SJSA1 (cell line): ENCODE measurements around the gene TRIM62. TPM values are rescaled to one million over a fixed set of nuclear protein-coding genes. Genes with fewer than 3 reads are reported as not detected.

Experiments used
- DNase-seq, 2 experiments: peaks; one replicate each; pipeline ENCODE4 v3.0.0-alpha.2; 2015 to 2020; ENCODE audit warnings: low spot score in 2 of 2, low read depth in 1 of 2
- H3K27ac ChIP-seq: fragments of 250-450 bp; sonication (Bioruptor Pico); 2 replicates; pipeline ENCODE4 v1.5.1; 2020; ENCODE audit warnings: mild to moderate bottlenecking, moderate library complexity
- H3K27me3 ChIP-seq: fragments of 250-450 bp; sonication (Bioruptor Pico); replicated peaks from 2 replicates; pipeline ENCODE4 v1.5.1; 2020; ENCODE audit warnings: mild to moderate bottlenecking, moderate library complexity
- H3K36me3 ChIP-seq: fragments of 250-450 bp; sonication (Bioruptor Pico); 2 replicates; pipeline ENCODE4 v1.5.1; 2020; ENCODE audit warnings: mild to moderate bottlenecking
- H3K4me1 ChIP-seq: fragments of 250-450 bp; sonication (Bioruptor Pico); replicated peaks from 2 replicates; pipeline ENCODE4 v1.6.1; 2021; ENCODE audit warnings: mild to moderate bottlenecking
- H3K4me3 ChIP-seq: fragments of 250-450 bp; sonication (Bioruptor Pico); 2 replicates; pipeline ENCODE4 v1.5.1; 2020; ENCODE audit warnings: mild to moderate bottlenecking
- H3K9me3 ChIP-seq: fragments of 250-450 bp; sonication (Bioruptor Pico); replicated peaks from 2 replicates; pipeline ENCODE4 v1.5.1; 2020; ENCODE audit warnings: mild to moderate bottlenecking
- total RNA-seq: library from RNA; depleted of rRNA; stranded (reverse); fragments of >200 nt; shearing (Covaris generic); gene quantifications from 2 replicates; pipeline ENCODE4 v1.2.3, GENCODE V29; 2014

Gene TRIM62
- total RNA-seq, 1 experiment from 2014 or later, result 6.2 TPM

GRCh38 chr1:33162141-33162540, 19.7 kb downstream of the TRIM62 start:
- no peak overlapping the region for H3K27ac ChIP-seq
- H3K36me3 ChIP-seq, result peaks cover 18% of the 10 kb centered on the region
- H3K27me3 ChIP-seq, result no peaks in the 10 kb centered on the region
- H3K9me3 ChIP-seq, result no peaks in the 10 kb centered on the region
- peaks cover 44% of the 10 kb centered on the region for H3K4me1 ChIP-seq
- H3K4me3 ChIP-seq, result no peak overlapping the region
- DNase-seq, result no peak

- Histone ChIP-seq H3K9me3 (no peaks in the 10 kb centered on the region), H3K4me3 (no peak overlapping the region), H3K27me3 (no peaks in the 10 kb centered on the region), H3K36me3 (peaks cover 18% of the 10 kb centered on the region), H3K27ac (peak overlapping the region; percentile 28), H3K4me1 (peaks cover 44% of the 10 kb centered on the region)
- peak; percentile 81 to 82 for DNase-seq
These were observed 20.7 kb downstream of the TRIM62 start for GRCh38 chr1:33161061-33161681.

- no peak for DNase-seq
- H3K9me3 ChIP-seq, result no peaks in the 10 kb centered on the region
- peaks cover 17% of the 10 kb centered on the region for H3K36me3 ChIP-seq
- no peak overlapping the region for H3K4me3 ChIP-seq
- H3K27ac ChIP-seq, result no peak overlapping the region
- no peaks in the 10 kb centered on the region for H3K27me3 ChIP-seq
- peaks cover 43% of the 10 kb centered on the region for H3K4me1 ChIP-seq
These were observed 22.3 kb downstream of the TRIM62 start for GRCh38 chr1:33159577-33159976.

- Histone ChIP-seq H3K27me3 (no peaks in the 10 kb centered on the region), H3K4me1 (peaks cover 32% of the 10 kb centered on the region), H3K27ac (no peak overlapping the region), H3K36me3 (peaks cover 18% of the 10 kb centered on the region), H3K4me3 (no peak overlapping the region), H3K9me3 (no peaks in the 10 kb centered on the region)
- no peak for DNase-seq
These were observed 23.5 kb downstream of the TRIM62 start for GRCh38 chr1:33158366-33158765.

GRCh38 chr1:33157131-33157530, 24.7 kb downstream of the TRIM62 start:
- Histone ChIP-seq H3K9me3 (no peaks in the 10 kb centered on the region), H3K4me3 (no peak overlapping the region), H3K4me1 (peaks cover 24% of the 10 kb centered on the region), H3K27ac (no peak overlapping the region), H3K36me3 (peaks cover 18% of the 10 kb centered on the region), H3K27me3 (no peaks in the 10 kb centered on the region)
- DNase-seq, result no peak

GRCh38 chr1:33155877-33156538, 25.8 kb downstream of the TRIM62 start:
- DNase-seq, result no peak
- Histone ChIP-seq H3K36me3 (peaks cover 18% of the 10 kb centered on the region), H3K4me1 (peaks cover 13% of the 10 kb centered on the region), H3K27ac (no peak overlapping the region), H3K9me3 (no peaks in the 10 kb centered on the region), H3K27me3 (no peaks in the 10 kb centered on the region), H3K4me3 (no peak overlapping the region)

GRCh38 chr1:33153650-33154049, 28.2 kb downstream of the TRIM62 start:
- Histone ChIP-seq H3K27ac (no peak overlapping the region), H3K36me3 (peaks cover 15% of the 10 kb centered on the region), H3K4me1 (peaks cover 6% of the 10 kb centered on the region), H3K9me3 (no peaks in the 10 kb centered on the region), H3K4me3 (no peak overlapping the region), H3K27me3 (no peaks in the 10 kb centered on the region)
- no peak for DNase-seq

GRCh38 chr1:33152685-33153432, 29.0 kb downstream of the TRIM62 start:
- H3K4me1 ChIP-seq, result peaks cover 6% of the 10 kb centered on the region
- no peak overlapping the region for H3K27ac ChIP-seq
- no peaks in the 10 kb centered on the region for H3K27me3 ChIP-seq
- H3K4me3 ChIP-seq, result no peak overlapping the region
- no peak for DNase-seq
- H3K9me3 ChIP-seq, result no peaks in the 10 kb centered on the region
- peaks cover 10% of the 10 kb centered on the region for H3K36me3 ChIP-seq

- no peak for DNase-seq
- Histone ChIP-seq H3K4me3 (no peak overlapping the region), H3K4me1 (peaks cover 6% of the 10 kb centered on the region), H3K27ac (no peak overlapping the region), H3K36me3 (peaks cover 20% of the 10 kb centered on the region), H3K9me3 (no peaks in the 10 kb centered on the region), H3K27me3 (no peaks in the 10 kb centered on the region)
These were observed 30.7 kb downstream of the TRIM62 start for GRCh38 chr1:33151116-33151515.

- peaks cover 20% of the 10 kb centered on the region for H3K36me3 ChIP-seq
- DNase-seq, result no peak
- no peaks in the 10 kb centered on the region for H3K27me3 ChIP-seq
- no peaks in the 10 kb centered on the region for H3K9me3 ChIP-seq
- no peak overlapping the region for H3K27ac ChIP-seq
- H3K4me3 ChIP-seq, result no peak overlapping the region
- H3K4me1 ChIP-seq, result peaks cover 6% of the 10 kb centered on the region
These were observed 31.3 kb downstream of the TRIM62 start for GRCh38 chr1:33150522-33150921.

- Histone ChIP-seq H3K27ac (no peak overlapping the region), H3K9me3 (no peaks in the 10 kb centered on the region), H3K4me3 (no peak overlapping the region), H3K4me1 (peaks cover 10% of the 10 kb centered on the region), H3K36me3 (peaks cover 24% of the 10 kb centered on the region), H3K27me3 (no peaks in the 10 kb centered on the region)
- no peak for DNase-seq
These were observed 32.2 kb downstream of the TRIM62 start for GRCh38 chr1:33149453-33150190.

- H3K36me3 ChIP-seq, result peaks cover 26% of the 10 kb centered on the region
- H3K4me3 ChIP-seq, result no peak overlapping the region
- peaks cover 20% of the 10 kb centered on the region for H3K4me1 ChIP-seq
- DNase-seq, result no peak
- no peak overlapping the region for H3K27ac ChIP-seq
- H3K27me3 ChIP-seq, result no peaks in the 10 kb centered on the region
- H3K9me3 ChIP-seq, result no peaks in the 10 kb centered on the region
These were observed 33.2 kb downstream of the TRIM62 start for GRCh38 chr1:33148615-33149014.

GRCh38 chr1:33147997-33148314, 33.9 kb downstream of the TRIM62 start:
- Histone ChIP-seq H3K27ac (no peak overlapping the region), H3K9me3 (no peaks in the 10 kb centered on the region), H3K27me3 (no peaks in the 10 kb centered on the region), H3K4me3 (no peak overlapping the region), H3K36me3 (peaks cover 25% of the 10 kb centered on the region), H3K4me1 (peaks cover 21% of the 10 kb centered on the region)
- DNase-seq, result no peak
